ENCODE data around the gene PCSK6.

- TF ChIP-seq, protein P1, sequence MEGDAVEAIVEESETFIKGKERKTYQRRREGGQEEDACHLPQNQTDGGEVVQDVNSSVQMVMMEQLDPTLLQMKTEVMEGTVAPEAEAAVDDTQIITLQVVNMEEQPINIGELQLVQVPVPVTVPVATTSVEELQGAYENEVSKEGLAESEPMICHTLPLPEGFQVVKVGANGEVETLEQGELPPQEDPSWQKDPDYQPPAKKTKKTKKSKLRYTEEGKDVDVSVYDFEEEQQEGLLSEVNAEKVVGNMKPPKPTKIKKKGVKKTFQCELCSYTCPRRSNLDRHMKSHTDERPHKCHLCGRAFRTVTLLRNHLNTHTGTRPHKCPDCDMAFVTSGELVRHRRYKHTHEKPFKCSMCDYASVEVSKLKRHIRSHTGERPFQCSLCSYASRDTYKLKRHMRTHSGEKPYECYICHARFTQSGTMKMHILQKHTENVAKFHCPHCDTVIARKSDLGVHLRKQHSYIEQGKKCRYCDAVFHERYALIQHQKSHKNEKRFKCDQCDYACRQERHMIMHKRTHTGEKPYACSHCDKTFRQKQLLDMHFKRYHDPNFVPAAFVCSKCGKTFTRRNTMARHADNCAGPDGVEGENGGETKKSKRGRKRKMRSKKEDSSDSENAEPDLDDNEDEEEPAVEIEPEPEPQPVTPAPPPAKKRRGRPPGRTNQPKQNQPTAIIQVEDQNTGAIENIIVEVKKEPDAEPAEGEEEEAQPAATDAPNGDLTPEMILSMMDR (conservative IDR thresholded peaks at IDR 0.05; ENCODE audit: low read length), result no peak
- TF ChIP-seq EZH2phosphoT487 (IDR thresholded peaks at IDR 0.05; ENCODE audit: borderline replicate concordance), result no peak
Measured at GRCh38 chr15:101362986-101363566, 126.4 kb downstream of the PCSK6 start.
